ENCODE data around the gene MTG2.

MTG2 gene

GRCh38 chr20:62186887-62187866 lies 4.3 kb downstream of the MTG2 start:
- no peak for DNase-seq

DNA sequence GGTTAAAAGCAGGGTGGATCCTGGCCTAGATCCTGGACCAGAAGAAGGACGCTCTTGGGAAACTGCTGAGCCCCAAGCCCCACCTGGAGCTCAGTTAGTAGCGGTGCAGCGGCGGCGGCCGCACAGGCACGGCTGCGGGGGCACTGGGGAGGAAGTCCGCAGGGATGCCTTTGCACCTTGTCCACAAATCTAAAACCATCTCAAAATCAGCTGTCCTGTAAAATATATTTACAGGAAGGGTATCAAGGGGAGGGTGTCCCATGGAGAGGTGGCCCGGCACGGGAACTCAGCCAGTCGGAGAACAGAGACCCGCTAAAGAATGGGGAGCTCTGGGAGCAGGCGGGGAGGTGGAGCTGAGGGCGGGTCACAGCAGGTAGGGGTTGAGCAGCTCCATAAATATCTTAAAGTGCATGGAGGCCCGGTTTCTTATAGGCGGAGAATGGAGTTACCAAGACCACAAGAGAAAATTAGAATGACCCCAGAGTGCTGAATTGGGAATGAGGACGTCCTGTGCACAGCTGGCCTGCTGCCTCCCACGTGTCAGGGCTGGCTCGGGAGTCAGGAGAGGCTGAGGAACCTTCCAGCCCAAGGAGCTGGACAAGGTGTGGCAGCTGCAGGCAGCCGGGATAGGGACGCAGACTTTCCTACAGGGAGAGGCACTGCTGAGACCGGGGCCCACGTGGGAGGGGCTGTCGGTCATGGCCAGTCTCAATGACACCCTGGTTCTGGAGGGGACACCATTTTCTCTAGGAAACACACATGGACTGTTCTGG lies 8.0 kb downstream of the MTG2 start:
- DNase-seq, result no peak

DNA sequence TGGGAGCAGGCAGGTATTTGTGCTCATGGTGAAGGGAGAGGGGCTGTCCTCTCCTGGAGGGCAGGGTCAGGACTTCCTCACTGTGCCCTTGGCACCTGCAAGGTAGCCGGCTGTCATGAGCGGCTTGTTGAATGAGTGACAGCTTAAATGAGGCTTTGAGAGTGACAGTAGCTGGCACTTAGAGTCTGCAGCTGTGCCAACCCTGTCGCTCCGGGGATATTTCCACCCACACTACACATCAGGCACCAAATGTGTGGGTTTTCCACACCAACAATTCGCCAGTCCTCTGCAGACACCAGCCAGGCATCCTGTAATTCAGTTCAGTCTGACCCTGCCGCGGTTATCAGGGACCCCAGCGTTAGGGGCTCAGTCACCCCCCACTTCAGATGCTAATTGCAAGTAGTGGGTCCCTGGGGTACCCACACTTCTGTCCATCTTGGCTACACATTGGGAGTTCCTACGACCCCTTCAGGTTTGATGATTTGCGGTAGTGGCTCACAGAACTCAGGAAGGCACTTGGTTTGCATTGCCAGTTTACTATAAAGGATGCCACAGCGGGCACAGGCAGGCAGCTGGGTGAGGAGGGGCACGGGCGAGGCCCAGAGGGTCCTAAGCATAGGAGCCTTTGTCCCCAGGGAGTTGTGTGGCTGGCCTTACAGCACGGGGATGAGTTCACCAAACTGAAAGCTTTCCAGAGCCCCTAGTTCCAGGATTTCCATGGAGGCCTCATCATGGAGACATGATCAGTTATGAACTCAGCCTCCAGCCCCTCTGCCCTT lies 9.1 kb downstream of the MTG2 start:
- DNase-seq, result no peak

- DNase-seq, result no peak
These were observed 9.8 kb downstream of the MTG2 start for GRCh38 chr20:62192635-62193034.

DNA sequence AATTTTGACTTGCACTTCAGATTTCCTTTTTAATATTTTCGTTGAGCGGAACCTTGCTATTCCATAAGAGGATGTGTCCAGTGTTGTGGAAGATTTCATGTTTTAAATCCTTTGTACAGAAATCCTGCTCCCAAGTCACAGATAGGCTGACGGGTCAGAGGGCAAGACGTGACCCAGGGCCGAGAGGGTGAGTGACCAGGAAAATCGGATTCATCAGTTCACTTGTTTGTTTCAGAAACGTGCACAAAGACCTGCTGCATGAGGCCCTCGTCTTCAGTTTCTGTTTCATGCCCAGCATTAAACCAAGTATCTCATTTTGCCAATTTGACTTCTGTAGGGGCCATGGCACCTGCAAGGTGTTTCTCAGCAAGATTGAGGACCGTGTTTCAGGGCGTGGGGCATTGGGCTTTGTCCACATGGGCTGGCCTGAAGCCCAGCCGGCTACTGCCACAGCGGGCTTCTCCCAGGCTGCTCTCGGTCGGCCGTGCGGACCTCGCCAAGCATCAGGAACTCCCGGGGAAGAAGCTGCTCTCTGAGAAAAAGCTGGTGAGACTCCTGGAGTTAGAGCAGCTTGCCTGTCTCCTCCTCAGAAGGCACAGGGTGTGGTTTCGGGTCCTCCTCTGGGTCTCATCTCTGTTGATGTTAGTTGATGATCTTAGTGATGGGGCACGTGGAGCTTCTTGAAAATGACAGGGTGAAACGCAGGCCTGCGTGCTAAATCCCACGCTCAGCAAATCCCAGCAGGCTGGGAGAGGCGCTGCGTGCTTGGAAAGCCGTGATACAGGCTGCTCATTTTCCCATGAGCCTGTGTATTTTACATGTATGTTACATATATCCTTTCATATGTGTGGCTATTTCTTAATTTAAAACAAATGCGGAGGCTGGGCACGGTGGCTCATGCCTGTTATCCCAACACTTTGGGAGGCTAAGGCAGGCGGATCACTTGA lies 10.5 kb downstream of the MTG2 start:
- DNase-seq, result no peak

DNA sequence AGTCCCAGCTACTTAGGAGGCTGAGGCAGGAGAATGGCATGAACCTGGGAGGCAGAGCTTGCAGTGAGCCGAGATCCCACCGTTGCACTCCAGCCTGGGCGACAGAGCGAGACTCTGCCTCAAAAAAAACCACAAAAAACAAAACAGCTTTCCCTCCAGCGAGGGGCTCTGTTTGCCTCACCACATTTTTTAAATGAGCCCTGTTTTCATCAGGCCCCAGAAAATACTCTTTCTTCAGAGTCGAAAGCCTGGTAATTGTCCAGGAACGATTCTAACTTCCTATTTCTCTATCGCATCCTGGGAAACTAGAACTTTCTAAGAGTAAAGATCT lies 12.2 kb downstream of the MTG2 start:
- DNase-seq, result no peak

DNA sequence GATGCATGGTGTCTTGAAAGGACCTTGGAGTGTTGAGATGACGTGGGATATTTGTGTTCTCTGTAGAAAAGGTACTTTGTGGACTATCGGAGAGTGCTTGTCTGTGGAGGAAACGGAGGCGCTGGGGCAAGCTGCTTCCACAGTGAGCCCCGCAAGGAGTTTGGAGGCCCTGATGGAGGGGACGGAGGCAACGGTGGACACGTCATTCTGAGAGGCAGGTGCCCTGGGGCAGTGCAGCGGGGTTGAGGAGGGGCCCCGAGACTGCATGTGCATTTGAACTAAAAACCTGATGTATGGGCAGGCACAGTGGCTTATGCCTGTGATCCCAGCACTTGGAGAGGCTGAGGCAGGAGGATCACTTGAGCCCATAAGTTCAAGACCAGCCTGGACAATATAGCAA lies 12.9 kb downstream of the MTG2 start:
- no peak for DNase-seq

DNA sequence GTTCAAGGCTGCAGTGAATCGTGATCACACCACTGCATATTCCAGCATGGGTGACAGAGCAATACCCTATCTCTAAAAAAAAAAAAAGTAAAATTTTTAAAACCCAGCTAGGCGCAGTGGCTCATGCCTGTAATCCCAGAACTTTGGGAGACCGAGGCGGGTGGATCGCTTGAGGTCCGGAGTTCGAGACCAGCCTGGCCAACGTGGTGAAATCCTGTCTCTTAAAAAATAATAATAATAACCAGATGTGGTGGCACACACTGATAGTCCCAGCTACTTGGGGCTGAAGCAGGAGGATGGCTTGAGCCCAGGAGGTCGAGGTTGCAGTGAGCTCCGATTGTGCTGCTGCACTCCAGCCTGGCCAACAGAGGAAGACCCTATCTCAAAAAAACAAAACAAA lies 13.5 kb downstream of the MTG2 start:
- DNase-seq, result no peak

DNA sequence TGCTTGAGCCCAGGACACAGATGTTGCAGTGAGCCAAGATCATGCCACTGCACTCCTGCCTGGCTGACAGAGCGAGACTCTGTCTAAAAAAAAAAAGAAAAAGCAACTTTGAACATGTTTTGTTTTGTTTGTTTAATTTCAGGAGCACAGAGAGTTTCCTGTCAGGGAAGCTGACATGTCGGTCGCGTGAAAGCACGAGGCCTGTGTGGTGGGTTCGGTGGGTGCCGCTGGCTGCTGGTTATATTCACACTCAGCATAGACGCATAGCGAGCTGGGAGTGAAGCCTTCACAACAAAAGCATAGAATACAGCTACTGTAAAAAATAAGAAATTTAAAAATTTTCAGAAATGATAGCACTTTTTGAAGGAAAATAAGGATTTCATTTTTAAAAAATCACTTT lies 14.5 kb downstream of the MTG2 start:
- no peak for DNase-seq

GRCh38 chr20:62197801-62198200 lies 15.0 kb downstream of the MTG2 start:
- no peak for DNase-seq

DNA sequence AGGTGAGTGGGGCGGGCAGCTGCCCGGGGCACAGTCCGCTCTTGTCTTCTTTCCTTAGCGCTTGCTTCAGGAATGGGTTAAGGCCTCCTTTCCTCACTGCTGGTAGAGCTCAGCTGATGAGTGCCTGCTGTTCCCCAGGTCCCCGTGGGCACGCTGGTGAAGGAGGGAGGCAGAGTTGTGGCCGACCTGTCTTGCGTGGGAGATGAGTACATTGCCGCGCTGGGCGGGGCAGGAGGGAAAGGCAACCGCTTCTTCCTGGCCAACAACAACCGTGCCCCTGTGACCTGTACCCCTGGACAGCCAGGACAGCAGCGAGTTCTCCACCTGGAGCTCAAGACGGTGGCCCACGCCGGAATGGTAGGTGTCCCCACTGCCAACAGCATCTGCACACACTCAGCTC lies 15.7 kb downstream of the MTG2 start:
- DNase-seq, result no peak

DNA sequence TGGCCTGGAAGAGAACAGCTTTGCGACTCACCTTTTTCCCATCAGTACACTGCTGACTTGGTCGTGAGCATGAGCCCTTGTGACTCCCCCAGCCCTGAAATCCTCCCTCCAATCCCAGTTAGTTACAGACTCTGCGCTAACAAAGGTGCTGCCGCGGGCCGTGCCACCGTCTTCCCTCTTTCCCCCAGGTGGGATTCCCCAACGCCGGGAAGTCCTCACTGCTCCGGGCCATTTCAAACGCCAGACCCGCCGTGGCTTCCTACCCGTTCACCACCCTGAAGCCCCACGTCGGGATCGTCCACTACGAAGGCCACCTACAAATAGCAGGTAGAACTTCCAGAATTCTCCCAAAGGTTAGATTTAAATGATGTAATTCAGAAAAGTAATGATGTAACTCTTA lies 16.1 kb downstream of the MTG2 start:
- DNase-seq, result no peak

DNA sequence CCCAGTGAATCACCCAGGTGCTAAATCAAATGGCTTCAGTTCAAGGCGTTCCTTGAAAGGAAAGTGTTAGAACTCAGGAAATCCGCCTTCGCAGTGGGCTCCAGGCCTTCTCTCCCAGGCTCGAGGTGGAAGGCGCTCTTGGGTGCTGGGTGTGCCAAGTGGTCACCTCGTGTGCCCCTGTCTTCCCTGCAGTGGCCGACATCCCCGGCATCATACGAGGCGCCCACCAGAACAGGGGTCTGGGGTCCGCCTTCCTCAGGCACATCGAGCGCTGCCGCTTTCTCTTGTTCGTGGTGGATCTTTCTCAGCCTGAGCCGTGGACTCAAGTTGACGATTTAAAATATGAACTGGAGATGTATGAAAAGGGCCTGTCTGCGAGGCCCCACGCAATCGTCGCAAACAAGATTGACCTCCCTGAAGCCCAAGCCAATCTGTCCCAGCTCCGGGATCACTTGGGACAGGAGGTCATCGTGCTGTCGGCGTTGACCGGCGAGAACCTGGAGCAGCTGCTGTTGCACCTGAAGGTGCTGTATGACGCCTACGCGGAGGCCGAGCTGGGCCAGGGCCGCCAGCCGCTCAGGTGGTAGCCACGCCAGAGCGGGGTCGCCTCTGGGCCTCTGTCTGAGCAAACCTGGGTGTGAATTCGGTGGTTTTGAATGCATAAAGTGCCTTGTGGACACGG lies 17.8 kb downstream of the MTG2 start:
- no peak for DNase-seq

DNA sequence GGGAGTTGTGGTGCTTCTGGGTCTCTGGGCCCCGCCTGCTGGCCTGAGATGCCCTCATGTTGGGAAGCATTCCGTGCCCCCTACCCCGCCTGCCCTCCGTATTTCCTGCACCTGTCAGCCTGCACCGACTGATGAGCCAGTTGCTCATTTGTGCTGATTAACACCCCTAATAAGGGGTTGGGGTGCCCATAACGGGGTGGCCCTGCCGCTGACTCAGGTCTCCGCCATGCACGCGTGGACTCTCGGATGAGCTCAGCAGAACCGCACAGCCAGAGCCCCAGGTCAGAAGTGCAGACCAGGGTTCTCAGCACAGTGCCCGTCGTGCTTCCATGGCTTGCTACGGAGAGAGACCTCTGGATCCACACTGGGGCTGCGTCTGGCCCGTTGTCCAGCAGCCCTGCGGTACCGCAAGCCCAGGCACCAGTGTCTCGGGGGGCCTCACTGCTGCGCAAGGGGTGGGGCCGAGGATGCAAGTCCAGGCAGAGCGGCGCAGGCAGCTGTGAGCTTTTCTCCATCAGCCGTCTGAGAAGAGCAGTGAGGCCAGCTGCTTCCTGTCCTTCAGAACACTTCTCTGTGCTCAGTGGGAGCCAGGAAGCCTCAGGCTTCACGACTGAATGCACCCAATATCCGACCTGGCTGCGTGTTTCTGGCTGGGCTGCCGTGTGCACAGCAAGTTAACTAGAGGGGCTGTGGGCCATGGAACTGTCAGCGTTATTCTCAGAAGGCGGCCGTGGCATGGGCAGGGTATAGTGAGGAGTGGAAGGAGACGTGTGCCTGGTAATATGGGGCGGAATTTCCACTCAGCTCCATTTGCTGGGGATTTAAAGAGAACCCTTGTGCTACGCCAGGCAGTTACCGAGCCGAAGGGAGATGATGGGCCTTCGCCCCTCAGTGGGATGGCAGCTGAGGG lies 18.6 kb downstream of the MTG2 start:
- no peak for DNase-seq

DNA sequence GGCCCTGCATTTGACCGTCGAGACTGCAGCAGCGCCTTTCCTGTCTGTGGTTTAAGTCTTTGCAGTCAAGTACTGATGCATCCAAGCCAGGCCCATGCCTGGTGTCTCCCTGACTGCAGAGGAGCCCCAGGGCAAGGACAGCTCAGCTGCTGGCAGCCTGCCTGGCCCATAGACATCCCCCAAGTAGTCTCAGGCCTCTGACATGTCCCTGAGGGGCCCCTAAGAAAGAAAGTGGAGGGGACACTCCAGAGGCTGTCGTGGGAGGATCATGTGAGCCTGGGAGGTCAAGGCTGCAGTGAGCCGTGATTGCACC lies 19.2 kb downstream of the MTG2 start:
- DNase-seq, result no peak

DNA sequence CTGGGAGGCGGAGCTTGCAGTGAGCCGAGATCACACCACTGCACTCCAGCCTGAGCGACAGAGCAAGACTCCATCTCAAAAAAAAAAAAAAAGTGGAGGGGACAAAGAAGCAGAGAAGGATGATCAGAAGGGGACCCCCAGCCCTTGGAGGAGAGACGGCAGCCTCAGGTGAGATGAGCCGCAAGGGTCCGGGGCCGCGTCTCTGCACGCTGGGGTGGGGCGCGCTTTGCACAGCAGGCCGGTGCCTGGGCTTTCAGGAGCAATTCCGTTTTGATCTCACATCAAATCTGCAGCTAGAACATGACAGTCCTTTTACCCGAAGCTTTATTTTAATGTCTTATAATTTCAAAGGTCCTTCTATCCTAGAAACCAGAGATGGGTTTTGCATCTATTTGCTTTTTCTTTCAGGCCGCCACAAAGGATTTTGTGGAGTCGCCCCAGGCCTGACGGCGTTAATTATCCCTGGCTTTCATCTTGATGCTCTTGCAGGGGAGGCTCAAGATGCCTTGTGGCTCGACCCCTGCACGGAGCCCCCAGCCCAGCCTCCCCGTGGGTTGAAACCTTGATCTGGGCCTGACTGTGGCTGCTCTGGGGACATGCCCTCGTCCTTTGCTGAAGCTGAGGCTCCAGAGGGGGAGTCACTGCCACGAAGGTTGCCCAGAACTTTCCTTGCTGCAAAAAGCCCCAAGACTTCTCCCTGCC lies 20.0 kb downstream of the MTG2 start:
- DNase-seq, result no peak

- DNase-seq, result peak; percentile 45
These were observed 20.7 kb downstream of the MTG2 start for GRCh38 chr20:62203378-62204030.

- DNase-seq, result no peak
These were observed 23.0 kb downstream of the MTG2 start for GRCh38 chr20:62205618-62206387.

DNA sequence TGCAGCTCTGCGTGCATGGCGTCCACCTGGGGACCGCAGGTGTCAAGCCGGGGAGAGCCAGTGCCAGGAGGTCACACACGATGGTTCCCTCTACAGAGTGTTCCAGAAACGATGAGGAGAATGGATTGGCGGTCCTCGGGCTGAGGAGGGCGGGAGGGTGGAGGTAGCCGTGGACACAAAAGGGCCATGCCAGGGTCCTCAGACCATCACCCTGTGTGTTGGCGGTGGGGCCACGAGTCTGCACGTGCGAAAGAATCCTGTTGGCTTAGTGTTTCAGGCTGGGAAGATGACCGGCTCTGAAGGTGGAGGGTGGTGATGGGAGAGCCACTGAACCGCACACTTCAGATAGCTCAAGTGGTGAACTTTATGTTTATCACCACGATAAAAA lies 23.6 kb downstream of the MTG2 start:
- no peak for DNase-seq

Data from NCI-H69 (cell line).